ENCODE data around the gene IL15RA. TPM values are rescaled to one million over a fixed set of nuclear protein-coding genes. Genes with fewer than 3 reads are reported as not detected.

IL15RA gene
- total RNA-seq, 1 experiment from 2014 or later: 11.0 TPM

DNA sequence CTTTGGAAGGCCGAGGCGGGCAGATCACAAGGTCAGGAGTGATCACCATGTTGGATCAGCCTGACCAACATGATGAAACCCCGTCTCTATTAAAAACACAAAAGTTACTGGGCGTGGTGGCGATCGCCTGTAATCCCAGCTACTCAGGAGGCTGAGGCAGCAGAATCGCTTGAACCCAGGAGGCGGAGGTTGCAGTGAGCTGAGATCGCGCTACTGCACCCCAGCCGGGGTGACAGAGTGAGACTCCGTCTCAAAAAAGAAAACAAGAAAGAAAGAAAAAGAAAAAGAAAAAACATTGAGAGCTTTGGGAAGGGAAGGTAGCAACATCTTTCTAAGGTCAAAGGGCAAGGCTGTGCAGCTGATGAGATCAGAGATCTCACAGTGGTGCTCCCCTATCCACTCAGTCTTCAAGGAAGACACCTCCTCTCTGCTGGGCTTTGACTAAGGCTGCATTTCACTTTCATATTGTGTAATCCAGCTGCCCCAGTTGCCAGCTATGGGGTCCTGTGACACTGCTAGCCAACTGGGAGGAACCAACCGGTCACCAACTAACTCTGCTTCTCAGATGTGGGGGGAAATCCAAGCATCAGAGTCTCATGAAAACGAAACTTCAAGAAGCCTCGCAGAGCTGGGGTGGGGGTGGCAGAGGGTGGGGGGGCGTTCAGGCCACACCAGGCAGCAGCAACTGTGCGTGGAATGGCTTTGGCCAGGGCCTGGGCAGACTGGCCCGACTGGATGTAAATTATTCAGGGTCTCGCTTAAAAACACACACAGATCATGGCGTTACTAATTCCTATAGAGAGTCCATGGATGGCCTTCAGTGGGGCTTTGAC lies 1.5 kb downstream of the IL15RA start:
- CTCF ChIA-PET: no interaction called here
- ATAC-seq (peak; percentile 28), DNase-seq (ENCODE audit: low read depth, low spot score) (no peak)
- intact Hi-C loops (cut with micrococcal nuclease; ENCODE audit: unreplicated experiment): no loop called here
- no TSS peak for BruUV-seq (replicated peaks)
- peaks cover 24% of the 10 kb centered on the region for H3K4me1 ChIP-seq (ENCODE audit: control insufficient read depth, insufficient read depth, low read length)
- peak overlapping the region; percentile 66 to 71 for H3K4me3 ChIP-seq (ENCODE audit: low read depth in 2 of 2, low read length in 2 of 2)
- in situ Hi-C loops (cut with HindIII; ENCODE audit: low pct_unique_long_range_greater_than_20kb, low sequenced_read_pairs): no loop called here
- peak overlapping the region; percentile 91 for H3K27ac ChIP-seq (ENCODE audit: low read length)
- TF ChIP-seq SIN3A (IDR thresholded peaks at IDR 0.05; ENCODE audit: borderline replicate concordance, insufficient read depth, low read depth, low read length): no peak
- TF ChIP-seq TCF7L2 (IDR thresholded peaks at IDR 0.05; ENCODE audit: low read depth, low read length): no peak
- no peak for TF ChIP-seq POLR2AphosphoS5 (IDR thresholded peaks at IDR 0.05; ENCODE audit: low read depth, low read length)
- TF ChIP-seq, protein P1, sequence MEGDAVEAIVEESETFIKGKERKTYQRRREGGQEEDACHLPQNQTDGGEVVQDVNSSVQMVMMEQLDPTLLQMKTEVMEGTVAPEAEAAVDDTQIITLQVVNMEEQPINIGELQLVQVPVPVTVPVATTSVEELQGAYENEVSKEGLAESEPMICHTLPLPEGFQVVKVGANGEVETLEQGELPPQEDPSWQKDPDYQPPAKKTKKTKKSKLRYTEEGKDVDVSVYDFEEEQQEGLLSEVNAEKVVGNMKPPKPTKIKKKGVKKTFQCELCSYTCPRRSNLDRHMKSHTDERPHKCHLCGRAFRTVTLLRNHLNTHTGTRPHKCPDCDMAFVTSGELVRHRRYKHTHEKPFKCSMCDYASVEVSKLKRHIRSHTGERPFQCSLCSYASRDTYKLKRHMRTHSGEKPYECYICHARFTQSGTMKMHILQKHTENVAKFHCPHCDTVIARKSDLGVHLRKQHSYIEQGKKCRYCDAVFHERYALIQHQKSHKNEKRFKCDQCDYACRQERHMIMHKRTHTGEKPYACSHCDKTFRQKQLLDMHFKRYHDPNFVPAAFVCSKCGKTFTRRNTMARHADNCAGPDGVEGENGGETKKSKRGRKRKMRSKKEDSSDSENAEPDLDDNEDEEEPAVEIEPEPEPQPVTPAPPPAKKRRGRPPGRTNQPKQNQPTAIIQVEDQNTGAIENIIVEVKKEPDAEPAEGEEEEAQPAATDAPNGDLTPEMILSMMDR (IDR thresholded peaks at IDR 0.05): no peak
- TF ChIP-seq, protein P2, sequence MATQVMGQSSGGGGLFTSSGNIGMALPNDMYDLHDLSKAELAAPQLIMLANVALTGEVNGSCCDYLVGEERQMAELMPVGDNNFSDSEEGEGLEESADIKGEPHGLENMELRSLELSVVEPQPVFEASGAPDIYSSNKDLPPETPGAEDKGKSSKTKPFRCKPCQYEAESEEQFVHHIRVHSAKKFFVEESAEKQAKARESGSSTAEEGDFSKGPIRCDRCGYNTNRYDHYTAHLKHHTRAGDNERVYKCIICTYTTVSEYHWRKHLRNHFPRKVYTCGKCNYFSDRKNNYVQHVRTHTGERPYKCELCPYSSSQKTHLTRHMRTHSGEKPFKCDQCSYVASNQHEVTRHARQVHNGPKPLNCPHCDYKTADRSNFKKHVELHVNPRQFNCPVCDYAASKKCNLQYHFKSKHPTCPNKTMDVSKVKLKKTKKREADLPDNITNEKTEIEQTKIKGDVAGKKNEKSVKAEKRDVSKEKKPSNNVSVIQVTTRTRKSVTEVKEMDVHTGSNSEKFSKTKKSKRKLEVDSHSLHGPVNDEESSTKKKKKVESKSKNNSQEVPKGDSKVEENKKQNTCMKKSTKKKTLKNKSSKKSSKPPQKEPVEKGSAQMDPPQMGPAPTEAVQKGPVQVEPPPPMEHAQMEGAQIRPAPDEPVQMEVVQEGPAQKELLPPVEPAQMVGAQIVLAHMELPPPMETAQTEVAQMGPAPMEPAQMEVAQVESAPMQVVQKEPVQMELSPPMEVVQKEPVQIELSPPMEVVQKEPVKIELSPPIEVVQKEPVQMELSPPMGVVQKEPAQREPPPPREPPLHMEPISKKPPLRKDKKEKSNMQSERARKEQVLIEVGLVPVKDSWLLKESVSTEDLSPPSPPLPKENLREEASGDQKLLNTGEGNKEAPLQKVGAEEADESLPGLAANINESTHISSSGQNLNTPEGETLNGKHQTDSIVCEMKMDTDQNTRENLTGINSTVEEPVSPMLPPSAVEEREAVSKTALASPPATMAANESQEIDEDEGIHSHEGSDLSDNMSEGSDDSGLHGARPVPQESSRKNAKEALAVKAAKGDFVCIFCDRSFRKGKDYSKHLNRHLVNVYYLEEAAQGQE (IDR thresholded peaks at IDR 0.05; ENCODE audit: insufficient read depth in 1 of 2, low read depth in 2 of 2, low read length in 1 of 2): no peak
- no peaks in the 10 kb centered on the region for H3K27me3 ChIP-seq (ENCODE audit: control insufficient read depth, insufficient read depth, low read length)
- POLR2A ChIA-PET: no interaction called here
- no peaks in the 10 kb centered on the region for H3K9me3 ChIP-seq (ENCODE audit: control insufficient read depth, insufficient read depth, low read depth, low read length)
- H3K36me3 ChIP-seq (ENCODE audit: control insufficient read depth, insufficient read depth, low read length): no peaks in the 10 kb centered on the region

DNA sequence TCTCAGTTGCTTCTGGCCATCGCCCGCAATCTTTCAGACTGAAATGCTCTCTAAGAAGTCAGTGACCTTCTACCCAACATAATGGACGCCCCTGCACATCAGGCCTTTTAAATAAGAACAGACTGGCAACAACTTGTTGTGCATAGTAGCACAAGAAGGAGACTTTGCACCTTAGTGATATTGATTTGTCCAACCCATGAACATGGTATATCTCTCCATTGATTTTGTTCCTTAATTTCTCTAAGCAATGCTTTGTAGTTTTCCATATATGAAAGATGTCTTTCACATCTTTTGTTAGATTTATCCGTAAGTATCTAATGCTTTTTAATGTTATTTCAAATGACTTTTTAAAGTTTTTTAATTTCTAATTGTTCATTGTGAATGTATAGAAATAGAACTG lies 4.3 kb downstream of the IL15RA start:
- intact Hi-C loops (cut with micrococcal nuclease; ENCODE audit: unreplicated experiment): no loop called here
- ATAC-seq (no peak), DNase-seq (ENCODE audit: low read depth, low spot score) (no peak)
- in situ Hi-C loops (cut with HindIII; ENCODE audit: low pct_unique_long_range_greater_than_20kb, low sequenced_read_pairs): no loop called here
- no peaks in the 10 kb centered on the region for H3K9me3 ChIP-seq (ENCODE audit: control insufficient read depth, insufficient read depth, low read depth, low read length)
- no peaks in the 10 kb centered on the region for H3K36me3 ChIP-seq (ENCODE audit: control insufficient read depth, insufficient read depth, low read length)
- H3K4me1 ChIP-seq (ENCODE audit: control insufficient read depth, insufficient read depth, low read length): peaks cover 24% of the 10 kb centered on the region
- BruUV-seq (replicated peaks): no TSS peak
- CTCF ChIA-PET: no interaction called here
- TF ChIP-seq TCF7L2 (IDR thresholded peaks at IDR 0.05; ENCODE audit: low read depth, low read length) (no peak), SIN3A (IDR thresholded peaks at IDR 0.05; ENCODE audit: borderline replicate concordance, insufficient read depth, low read depth, low read length) (no peak), POLR2AphosphoS5 (IDR thresholded peaks at IDR 0.05; ENCODE audit: low read depth, low read length) (no peak)
- TF ChIP-seq, protein P1 (IDR thresholded peaks at IDR 0.05): no peak
- TF ChIP-seq, protein P2 (IDR thresholded peaks at IDR 0.05; ENCODE audit: insufficient read depth in 1 of 2, low read depth in 2 of 2, low read length in 1 of 2): no peak
- H3K27ac ChIP-seq (ENCODE audit: low read length): peak overlapping the region; percentile 44; the same call in 1 of the 2 replicates
- POLR2A ChIA-PET: no interaction called here
- H3K27me3 ChIP-seq (ENCODE audit: control insufficient read depth, insufficient read depth, low read length): no peaks in the 10 kb centered on the region
- no peak overlapping the region for H3K4me3 ChIP-seq (ENCODE audit: low read depth in 2 of 2, low read length in 2 of 2)
